ENCODE results near the gene MAML1.
"Not testable (repeated sequence)": the region's sequence is repeated elsewhere in the genome, so short reads cannot be mapped to it uniquely, and the experiment has no call there.

Gene MAML1

DNA sequence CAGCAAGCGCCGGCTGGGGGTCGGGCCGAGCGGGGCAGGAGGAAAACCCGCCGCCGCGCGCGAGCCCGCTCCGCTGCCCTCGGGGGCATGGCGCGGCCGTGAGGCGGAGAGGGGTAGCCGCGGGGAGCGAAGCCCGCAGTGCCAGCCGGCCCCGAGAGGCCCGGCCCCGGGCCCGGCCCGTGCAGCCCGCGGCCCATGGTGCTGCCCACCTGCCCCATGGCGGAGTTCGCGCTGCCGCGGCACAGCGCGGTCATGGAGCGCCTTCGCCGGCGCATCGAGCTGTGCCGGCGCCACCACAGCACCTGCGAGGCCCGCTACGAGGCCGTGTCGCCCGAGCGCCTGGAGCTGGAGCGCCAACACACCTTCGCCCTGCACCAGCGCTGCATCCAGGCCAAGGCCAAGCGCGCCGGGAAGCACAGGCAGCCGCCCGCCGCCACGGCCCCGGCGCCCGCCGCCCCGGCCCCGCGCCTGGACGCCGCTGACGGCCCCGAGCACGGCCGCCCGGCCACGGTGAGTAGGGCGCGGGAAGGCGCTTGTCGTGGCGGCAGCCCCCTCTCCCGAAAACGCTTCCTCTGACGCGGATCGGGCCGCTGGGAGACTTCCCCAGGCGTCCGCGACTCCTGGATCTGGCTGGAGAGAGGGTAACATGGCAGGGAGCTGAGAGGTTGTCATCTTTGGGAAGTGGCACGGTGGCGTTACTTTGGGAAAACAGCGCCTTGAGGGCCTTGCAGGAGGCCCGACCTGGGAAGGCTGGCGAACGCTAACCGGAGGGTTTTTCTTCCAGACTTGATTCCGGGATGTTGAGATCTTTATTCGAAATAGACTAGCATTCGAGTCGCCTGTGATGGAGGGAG, 523 bp downstream of the MAML1 start:
- DNase-seq, result peak; percentile 27

DNA sequence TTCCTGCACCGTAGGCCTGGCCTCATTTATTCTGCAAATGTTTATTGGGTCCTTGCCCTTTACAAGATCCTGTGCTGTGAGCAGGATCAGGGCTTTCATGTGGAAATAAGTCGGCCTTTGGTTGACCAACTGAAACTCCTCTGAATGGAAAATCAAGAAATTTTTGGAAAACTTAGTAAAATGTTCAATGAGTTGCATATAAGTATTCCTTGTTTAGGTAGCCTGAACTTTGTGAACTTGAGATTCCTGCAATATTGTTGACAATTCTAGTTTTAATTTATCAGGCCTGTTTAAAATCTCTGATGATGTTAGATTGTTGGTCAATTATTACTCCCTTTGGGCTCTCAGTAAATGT, 1.1 kb downstream of the MAML1 start:
- no peak for DNase-seq

DNA sequence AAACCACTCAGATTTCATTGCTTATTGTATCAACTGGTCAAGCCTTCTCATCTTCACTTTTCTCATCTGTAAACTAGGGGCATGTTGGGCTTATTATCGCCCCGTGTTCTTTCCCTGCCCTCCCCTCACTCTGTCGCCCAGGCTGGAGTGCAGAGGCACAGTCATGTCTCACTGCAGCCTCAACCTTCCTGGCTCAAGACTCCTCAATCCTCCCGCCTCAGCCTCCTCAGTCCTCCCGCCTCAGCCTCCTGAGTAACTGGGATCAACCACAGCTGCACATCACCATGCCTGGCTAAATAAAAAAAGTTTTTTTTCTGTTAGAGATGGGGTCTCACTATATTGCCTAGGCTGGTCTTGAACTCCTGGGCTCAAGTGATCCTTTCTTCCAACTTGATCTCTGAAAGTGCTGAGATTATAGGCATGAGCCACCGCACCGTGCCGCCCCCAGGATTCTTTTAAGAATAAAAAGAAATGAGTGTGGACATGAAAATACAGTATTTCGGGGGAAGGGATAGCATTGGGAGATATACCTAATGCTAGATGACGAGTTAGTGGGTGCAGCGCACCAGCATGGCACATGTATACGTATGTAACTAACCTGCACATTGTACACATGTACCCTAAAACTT, 2.0 kb downstream of the MAML1 start:
- DNase-seq, result no peak

DNA sequence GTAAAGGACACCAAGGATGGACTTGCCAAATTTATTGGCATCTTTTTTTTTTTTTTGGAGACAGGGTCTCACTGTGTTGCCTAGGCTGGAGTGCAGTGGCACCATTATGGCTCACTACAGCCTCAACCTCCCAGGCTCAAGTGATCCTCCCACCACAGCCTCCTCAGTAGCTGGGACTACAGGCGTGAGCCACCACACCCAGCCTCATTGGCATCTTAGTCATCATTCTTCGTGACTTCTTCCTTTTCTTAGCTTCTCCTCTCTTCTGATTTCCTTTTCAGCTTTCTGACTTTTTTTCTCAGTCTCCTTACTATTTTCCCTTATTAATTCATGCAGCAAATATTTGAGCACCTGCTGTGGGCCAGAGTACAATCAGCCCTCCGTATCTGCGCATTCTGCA, 6.1 kb downstream of the MAML1 start:
- DNase-seq, result no peak

DNA sequence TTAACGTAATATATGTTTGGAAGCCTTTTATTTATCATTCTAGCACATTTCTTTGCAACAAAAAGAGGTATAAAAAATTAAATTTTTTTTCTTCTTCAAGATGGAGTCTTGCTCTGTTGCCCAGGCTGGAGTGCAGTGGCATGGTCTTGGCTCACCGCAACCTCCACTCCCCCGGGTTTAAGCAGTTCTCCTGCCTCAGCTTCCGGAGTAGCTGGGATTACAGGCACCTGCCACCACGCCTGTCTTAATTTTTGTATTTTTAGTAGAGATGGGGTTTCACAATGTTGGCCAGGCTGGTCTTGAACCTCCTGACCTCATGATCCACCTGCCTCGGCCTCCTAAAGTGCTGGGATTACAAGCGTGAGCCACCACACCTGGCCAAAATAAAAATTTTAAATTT, 11.5 kb downstream of the MAML1 start:
- DNase-seq, result not testable (repeated sequence)

DNA sequence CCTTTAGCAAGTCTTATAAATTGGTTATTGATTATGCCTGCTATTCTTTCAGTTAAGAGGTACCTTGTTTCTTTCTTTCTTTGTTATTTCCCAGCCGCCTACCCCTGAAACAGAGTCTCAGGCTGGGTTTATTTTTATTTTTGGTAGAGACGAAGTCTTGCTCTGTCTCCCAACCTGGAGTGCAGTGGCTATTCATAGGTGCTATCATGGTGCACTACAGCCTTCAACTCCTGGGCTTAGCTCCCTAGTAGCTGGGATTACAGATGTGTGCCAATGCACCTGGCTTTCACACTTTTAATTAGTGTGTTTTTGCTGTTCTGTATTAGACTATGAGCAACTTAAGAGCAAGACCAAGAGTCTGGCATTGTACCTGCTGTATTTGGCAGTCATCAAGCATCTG, 14.2 kb downstream of the MAML1 start:
- DNase-seq, result no peak

DNA sequence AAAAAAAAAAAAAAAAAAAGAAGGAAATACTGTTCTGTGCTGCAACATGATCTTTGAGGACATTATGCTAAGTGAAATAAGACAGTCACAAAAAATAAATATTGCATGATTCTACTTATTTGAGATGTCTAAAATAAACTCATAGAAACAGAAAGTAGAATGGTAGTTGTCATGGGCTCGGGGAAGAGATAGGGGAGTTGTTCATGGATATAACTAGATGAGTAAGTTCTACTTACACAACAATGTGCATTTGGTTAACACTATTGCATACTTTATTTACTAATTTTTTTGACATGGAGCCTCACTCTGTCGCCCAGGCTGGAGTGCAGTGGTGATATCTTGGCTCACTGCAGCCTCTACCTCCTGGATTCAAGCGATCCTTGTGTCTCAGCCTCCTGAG, 15.2 kb downstream of the MAML1 start:
- no peak for DNase-seq

DNA sequence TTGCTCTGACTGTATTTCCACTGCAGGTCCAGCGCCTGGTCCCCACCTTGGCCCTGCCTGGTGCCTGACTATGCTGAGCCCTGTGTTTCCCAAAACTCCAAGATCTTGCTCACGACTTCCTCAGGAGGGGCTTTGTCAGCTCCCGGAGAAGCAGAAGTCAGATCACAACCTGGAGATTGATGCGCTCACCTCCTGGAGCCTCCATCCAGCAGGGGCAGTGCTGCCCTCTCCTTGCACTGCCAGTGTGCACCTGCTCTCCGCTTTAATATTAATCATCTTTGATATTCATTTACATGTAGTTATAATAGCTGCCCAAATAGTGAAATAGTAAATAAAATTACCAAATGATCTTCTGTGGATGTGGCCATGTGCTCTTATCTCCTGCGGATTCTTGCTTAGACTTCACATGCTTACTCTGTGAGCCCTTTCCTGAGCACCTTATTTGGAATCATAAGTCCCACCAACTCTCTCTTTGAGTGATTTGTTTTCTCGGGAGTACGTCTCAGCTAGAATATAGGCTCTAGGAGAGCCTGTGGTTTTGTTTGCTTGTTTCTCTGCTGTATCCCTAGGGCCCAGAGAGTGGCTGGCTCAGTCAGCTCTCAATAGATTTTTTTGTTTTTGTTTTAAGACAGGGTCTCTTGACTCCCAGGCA, 17.4 kb downstream of the MAML1 start:
- DNase-seq, result no peak

DNA sequence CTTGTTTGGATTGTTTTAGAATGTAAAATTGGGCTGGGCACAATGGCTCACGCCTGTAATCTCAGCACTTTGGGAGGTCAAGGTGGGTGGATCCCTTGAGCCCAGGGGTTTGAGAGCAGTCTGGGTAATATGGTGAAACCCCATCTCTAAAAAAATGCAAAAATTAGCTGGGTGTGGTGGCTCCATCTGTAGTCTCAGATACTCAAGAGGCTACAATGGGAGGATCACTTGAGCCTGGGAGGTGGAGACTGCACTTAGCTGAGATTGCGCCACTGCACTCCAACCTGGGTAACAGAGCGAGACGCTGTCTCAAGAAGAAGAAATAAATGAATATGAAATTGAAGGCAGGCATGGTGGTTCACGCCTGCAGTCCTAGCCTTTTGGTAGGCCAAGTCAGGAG, 21.3 kb downstream of the MAML1 start:
- DNase-seq, result no peak

DNA sequence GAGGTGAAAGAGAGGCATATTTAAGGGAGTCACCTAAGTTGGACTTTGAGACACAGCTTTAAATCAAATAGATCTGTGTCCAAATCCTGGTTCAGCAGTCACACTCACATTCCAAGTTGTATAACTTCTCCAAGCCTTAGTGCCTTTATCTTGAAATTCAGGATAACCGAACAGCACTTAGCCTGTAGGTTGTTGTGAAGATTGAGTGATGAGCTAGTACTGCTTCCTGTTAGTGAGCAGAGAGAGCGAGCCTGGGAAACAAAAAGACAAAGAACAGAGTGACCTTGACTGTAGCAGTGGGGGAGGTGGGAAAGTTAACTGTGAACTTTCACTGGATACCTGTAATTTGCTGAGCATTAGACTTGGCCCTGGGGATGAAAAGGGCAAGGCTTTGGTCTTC, 22.4 kb downstream of the MAML1 start:
- DNase-seq, result no peak

DNA sequence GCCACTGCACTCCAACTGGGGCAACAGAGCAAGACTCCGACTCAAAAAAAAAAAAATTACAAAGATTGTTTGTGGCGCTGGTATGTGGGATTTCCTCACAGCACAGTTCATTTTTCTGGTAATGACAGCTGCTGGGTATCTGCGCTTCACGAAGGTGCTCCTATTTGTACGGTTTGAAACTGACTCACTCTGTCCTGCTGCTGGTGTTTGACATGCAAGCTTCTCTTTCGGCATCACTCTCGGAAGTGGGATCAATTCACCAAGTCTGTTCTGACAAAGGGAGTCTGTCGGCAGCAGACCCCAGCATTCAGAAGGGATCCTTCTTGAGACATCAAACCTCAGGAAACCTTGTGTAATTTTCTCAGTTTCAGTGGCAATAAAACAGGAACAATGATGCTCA, 26.3 kb downstream of the MAML1 start:
- DNase-seq, result no peak

DNA sequence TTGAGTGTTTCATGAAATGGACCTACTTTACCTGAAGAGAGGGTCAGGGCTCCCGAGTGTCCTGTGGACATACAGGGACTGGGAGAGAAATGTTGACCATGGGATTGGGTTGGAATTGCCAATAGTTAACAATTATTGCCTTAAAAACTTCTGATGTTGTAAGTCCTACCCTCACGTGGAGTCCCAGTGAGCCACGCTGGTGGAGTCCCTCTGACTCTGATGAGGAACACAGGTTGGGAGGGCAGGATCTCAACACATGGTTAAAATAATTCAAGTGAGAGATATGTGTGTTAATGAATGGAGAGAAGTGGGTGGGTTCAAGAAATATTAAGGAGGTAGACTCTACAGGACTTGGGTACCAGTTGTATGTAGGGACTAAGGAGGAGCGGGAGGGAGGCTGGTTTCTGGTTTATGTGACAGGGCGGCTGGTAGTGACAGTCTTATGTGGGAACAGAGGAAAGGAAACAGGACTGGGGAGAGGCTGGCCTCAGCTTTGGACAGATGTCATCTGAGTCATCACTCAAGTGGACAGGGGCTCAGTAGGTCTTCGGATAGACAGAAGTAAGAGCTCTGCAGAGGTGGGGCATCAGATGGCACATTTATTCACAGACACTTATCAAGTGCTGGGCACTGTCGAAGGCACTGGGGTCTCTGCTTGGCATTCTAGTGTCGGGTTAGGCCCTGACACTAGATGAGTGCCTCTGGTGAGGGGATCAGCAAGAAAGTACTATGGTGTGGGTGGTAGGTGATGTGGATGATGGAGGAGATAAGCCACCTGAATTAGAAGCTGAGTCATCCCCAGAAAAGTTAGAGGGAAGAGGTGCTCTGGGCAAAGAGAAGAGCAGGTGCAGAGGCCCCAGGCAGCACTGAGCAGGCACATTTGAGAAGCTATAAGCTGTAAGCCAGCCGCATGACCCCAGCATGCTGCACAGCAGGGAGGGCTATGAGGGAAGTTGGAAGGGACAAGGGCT, 27.2 kb downstream of the MAML1 start:
- no peak for DNase-seq

DNA sequence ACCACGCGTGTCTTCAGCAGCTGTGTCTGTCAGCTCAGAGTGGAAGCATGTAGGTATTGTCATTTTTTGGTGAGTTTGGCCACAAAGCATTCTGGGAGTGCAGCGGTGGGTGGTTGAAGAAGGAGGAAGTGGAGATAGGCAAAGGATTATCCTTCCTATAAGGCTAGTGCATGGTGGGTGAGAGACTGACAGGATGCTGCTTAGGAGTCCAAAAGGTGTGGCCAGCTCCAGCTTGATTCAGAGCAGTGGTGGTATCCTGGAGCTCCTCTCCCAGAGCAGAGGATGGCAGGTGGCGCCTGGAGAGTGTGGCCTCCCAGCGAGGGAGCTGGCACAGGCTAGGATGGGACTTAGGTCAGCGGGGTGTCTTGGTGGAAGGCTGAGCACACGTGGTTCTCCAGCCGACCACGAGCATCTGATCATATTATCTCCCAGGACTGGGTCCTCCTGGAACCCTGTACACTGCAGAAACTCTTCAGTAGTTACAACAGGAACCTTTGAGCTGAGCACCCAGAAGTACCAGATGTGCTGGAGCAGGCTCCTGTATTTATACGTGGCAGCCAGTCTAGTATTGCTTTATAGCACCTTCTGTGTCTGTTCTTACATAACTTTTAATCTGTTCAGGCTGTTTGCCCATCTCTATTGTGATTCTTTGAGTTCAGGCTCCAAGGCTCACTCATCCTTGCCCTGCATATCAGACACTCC, 29.6 kb downstream of the MAML1 start:
- DNase-seq, result no peak

DNA sequence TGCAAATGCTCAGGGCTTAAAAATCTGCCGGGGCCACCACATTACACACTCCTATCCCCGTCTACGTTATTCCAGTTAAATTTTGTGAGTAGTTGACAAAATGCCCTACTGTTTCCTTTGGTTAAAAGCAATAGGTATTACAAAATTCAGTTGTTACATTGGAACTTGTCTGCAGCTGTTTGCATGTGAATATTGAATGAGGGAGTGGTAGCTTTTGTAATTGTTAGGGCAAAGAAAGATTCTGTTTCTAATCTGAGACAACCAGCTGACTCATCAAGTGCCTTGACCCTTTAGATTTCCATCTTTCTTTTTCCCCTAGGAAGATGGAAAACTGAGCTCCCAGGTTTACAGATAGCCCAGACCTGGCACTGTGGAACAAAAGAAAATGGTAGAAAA, 30.2 kb downstream of the MAML1 start:
- DNase-seq, result peak; percentile 47

DNA sequence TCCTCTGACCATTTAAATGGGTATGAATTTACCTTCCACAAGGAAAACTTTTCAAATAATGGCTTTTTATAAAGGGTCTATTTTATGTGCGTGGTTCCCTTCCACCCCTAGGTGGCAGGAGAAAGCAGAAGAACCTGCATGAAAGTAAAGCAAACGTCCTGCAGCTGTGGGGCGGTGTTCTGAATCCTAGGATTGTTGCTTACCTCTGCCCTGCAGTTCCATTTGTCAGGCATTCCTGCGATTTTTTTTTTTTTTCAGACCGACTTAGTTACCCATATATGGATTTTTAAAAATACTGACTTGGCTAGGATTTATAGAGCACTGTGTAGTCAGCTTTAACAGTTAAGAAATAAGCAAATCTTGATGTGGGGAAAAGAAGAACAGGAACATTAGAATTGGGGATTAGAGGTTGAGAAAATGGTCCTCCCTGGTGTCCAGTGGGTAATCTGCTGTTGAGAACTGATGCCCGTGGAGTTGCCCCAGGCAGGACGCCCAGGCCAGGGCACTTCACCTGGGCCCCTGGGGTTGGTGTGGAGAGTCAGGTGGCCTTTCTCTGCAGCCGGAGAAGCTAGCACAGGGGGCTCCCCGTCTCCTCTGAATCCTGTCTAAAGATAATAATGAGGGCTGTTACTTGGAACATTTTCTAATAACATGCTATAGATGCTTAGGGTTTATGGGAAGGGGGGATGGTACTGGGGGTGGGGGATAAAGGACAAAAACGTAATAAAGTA, 30.8 kb downstream of the MAML1 start:
- DNase-seq, result peak; percentile 87

DNA sequence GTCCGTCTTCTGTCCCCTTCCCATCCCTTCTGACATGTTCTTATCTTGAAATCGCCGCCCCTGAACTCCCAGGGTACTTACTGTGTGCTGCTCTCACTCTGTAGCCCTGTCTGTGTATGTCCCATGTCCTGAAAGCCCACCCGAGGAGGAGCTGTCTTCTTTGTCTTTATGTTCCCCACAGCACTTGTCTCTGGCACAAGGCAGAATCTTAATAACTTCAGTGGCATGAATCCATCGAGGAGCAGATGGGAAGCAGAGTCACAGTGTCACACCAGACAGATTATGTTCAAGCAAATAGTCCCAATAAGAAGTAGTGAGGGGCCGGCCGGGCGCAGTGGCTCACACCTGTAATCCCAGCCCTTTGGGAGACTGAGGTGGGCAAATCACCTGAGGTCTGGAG, 31.4 kb downstream of the MAML1 start:
- DNase-seq, result no peak

DNA sequence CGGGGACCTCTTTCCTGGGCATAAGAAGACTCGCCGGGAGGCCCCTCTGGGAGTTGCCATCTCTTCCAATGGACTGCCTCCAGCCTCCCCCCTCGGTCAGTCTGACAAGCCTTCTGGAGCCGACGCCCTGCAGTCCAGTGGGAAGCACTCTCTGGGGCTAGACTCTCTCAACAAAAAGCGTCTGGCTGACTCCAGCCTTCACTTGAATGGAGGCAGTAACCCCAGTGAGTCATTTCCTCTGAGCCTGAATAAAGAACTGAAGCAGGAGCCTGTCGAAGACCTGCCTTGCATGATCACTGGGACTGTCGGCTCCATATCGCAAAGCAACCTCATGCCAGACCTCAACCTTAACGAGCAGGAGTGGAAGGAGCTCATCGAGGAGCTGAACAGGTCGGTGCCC, 32.8 kb downstream of the MAML1 start:
- DNase-seq, result peak; percentile 89

DNA sequence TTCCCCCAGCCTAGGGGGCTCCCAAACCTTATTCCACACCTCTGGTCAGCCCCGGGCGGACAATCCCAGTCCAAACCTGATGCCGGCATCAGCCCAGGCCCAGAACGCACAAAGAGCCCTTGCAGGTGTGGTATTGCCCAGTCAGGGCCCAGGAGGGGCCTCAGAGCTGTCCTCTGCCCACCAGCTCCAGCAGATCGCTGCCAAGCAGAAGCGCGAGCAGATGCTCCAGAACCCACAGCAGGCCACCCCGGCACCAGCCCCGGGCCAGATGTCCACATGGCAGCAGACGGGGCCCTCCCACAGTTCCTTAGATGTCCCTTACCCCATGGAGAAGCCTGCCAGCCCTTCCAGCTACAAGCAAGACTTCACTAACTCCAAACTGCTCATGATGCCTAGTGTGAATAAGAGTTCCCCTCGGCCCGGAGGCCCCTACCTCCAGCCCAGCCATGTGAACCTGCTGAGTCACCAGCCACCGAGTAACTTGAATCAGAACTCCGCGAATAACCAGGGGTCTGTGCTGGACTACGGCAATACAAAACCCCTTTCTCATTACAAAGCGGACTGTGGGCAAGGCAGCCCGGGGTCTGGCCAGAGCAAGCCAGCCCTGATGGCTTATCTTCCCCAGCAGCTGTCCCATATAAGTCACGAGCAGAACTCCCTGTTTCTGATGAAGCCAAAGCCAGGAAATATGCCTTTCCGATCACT, 33.6 kb downstream of the MAML1 start:
- DNase-seq, result peak; percentile 40

DNA sequence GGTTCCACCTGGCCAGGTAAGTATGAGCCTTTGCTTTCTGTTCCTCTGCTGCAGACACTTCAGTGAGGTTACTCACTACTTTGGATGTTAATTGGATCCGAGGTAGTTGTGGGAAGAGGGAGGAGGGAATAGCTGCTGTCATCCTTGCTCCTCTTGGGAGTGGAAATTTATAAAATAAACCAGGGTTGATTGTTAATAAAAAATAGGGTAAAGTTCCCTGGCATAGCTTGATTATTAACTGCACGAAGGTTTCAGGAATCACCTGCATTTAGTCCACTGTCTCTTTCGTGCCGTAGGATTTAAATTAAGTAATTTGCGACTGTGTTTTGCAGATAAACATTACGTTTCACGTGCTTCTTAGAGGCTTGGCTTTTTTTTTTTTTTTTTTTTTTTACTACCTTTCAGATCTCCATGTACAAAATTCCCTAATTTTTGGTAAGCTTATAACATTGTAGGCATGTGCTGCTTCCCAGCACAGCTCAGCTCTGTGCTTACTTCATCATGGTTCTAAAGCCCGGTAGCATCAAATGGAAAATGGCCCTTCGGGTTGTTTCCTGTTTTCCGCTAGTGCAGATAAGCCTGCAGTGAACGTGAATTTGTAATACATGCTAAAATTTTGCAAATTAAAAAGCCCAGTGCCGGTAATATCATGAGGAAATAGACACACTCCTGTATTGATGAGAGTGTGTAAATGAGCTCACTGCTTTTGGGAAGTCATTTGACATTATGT, 34.3 kb downstream of the MAML1 start:
- no peak for DNase-seq

DNA sequence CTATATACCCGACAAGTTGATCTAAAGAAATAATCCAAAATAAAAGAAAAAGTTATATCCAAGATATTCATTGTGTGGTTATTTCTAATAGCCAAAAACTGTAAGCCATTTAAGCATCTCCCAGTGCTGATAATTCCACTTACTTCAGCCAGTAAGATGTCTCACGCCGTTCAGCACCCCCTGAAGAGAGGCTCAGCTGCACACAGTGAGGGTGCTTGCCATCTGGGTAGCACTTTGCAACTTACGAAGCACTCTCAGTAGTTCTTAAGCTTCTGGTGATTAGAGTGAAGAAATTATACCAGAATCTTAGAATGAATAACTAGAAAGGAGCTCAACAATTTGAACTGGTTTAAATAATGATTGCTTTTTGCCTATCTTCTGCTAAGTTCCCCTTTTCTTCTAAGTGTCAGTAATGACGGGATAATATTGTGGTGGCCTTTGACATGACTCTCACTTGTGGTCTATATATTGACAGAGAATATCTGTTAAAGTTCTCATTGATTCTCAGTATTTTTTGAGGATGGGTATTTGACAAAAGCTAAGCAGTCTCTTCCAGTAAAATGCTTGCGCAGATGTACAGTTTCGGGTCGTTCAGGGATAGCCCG, 35.0 kb downstream of the MAML1 start:
- no peak for DNase-seq

Data from fibroblast of skin of scalp (primary cell).